Activated B cell treated with CpG ODN at 0.5 μM for 24 hours (primary cell): ENCODE results near the gene HDC. TPM values are rescaled to one million over a fixed set of nuclear protein-coding genes. Genes with fewer than 3 reads are reported as not detected.

ENCODE experiments used
- ATAC-seq: fragments of 200-7000 bp; cut with Tn5 transposase; one replicate; pipeline ENCODE4 v1.10.0; 2021; ENCODE audit warnings: low read depth, mild to moderate bottlenecking, moderate library complexity
- CTCF ChIA-PET: fragments of 350-600 bp; sonication (Branson Sonifier 250); formaldehyde crosslinking; loops from one replicate; lab custom pipeline; 2021; ENCODE audit warnings: antibody characterized with exemption; lab: Charles Lee
- POLR2A ChIA-PET: fragments of 350-600 bp; sonication (Branson Sonifier 250); formaldehyde crosslinking; loops from one replicate; lab custom pipeline; 2021; ENCODE audit warnings: antibody characterized with exemption; lab: Charles Lee
- DNase-seq: peaks from one replicate; pipeline ENCODE4 v3.0.0; 2022
- H3K27ac Mint-ChIP-seq: one replicate; pipeline ENCODE4 v1.8.0; 2020; ENCODE audit warnings: mixed read lengths
- H3K27me3 Mint-ChIP-seq: one replicate; pipeline ENCODE4 v1.8.0; 2021; ENCODE audit warnings: mixed read lengths
- H3K36me3 Mint-ChIP-seq: one replicate; pipeline ENCODE4 v1.8.0; 2021; ENCODE audit warnings: low read depth, mixed read lengths
- H3K4me1 Mint-ChIP-seq: one replicate; pipeline ENCODE4 v1.8.0; 2021; ENCODE audit warnings: mixed read lengths
- H3K4me3 Mint-ChIP-seq: one replicate; pipeline ENCODE4 v1.8.0; 2020; ENCODE audit warnings: mild to moderate bottlenecking, mixed read lengths
- H3K9me3 Mint-ChIP-seq: one replicate; pipeline ENCODE4 v1.8.0; 2020; ENCODE audit warnings: mixed read lengths
- intact Hi-C: fragments of 100-400 bp; cut with micrococcal nuclease; formaldehyde crosslinking; loops from one replicate; pipeline ENCODE4 v1.15.1; 2024
- total RNA-seq: library from RNA; stranded (reverse); gene quantifications from 2 replicates; pipeline ENCODE4 v1.2.3, GENCODE V29; 2022
- TF ChIP-seq, protein P1 (sequence below): fragments of 200-600 bp; IDR thresholded peaks from one replicate; pipeline ENCODE4 v1.8.0; 2022; ENCODE audit warnings: antibody characterized with exemption, mild to moderate bottlenecking

HDC gene
- total RNA-seq, 1 donor from 2014 or later: not detected

DNA sequence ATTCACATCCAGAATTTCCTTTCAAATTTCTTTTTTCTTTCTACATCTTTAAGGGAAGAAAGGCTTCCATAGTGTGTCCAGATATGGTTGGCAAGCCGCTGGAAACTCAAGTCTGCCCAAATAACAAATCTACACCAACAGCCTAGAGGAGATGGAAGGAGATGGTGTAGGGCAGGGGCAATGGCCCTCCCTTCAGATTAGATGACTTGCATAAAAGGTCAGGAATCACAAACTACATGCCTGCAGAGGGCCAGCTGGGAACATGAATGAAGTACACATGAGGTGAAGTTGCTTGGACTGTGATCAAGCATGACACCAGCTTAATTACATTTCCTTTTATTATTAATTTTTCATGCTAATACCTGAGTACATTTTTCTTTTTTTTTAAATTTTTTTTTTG lies 73.4 kb downstream of the HDC start:
- DNase-seq (no peak), ATAC-seq (no peak)
- intact Hi-C loops: no loop called here
- H3K27me3 Mint-ChIP-seq: no peaks in the 10 kb centered on the region
- H3K4me3 Mint-ChIP-seq: no peak overlapping the region
- peaks cover 23% of the 10 kb centered on the region for H3K4me1 Mint-ChIP-seq
- ChIA-PET POLR2A (no interaction called here), CTCF (no interaction called here)
- no peak overlapping the region for H3K27ac Mint-ChIP-seq
- H3K36me3 Mint-ChIP-seq: no peaks in the 10 kb centered on the region
- TF ChIP-seq, protein P1, sequence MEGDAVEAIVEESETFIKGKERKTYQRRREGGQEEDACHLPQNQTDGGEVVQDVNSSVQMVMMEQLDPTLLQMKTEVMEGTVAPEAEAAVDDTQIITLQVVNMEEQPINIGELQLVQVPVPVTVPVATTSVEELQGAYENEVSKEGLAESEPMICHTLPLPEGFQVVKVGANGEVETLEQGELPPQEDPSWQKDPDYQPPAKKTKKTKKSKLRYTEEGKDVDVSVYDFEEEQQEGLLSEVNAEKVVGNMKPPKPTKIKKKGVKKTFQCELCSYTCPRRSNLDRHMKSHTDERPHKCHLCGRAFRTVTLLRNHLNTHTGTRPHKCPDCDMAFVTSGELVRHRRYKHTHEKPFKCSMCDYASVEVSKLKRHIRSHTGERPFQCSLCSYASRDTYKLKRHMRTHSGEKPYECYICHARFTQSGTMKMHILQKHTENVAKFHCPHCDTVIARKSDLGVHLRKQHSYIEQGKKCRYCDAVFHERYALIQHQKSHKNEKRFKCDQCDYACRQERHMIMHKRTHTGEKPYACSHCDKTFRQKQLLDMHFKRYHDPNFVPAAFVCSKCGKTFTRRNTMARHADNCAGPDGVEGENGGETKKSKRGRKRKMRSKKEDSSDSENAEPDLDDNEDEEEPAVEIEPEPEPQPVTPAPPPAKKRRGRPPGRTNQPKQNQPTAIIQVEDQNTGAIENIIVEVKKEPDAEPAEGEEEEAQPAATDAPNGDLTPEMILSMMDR: no peak
- H3K9me3 Mint-ChIP-seq: no peaks in the 10 kb centered on the region

Other genes with a start within 250 kb of the HDC start
- 0.54 and 0.86 TPM in 2 replicates for gene ATP8B4, start 146.5 kb downstream of the HDC start, total RNA-seq
- gene SLC27A2, start 83.5 kb downstream of the HDC start, total RNA-seq: 0.22 and 0.29 TPM in 2 replicates
- 32.5 and 32.7 TPM in 2 replicates for gene GABPB1, start 89.5 kb upstream of the HDC start, total RNA-seq
- 71.3 and 78.3 TPM in 2 replicates for gene USP8, start 158.7 kb upstream of the HDC start, total RNA-seq